Mesangial cell (primary cell): ENCODE measurements around the gene KLK1. TPM values are rescaled to one million over a fixed set of nuclear protein-coding genes. Genes with fewer than 3 reads are reported as not detected.

Experiments used
- total RNA-seq: library from RNA; depleted of rRNA; stranded (reverse); fragments of >200 nt; gene quantifications from 2 replicates; pipeline ENCODE4 v1.2.3, GENCODE V29; 2015

The KLK1 gene
- total RNA-seq, result not detected in 2 replicates

GRCh38 chr19:50823389-50824042 lies at the start of gene KLK1:
Gene KLK1 (minus strand): TSS chr19:50823787. CDS start chr19:50823748, 39 bp downstream.

GRCh38 chr19:50873056-50873455 lies 49.5 kb upstream of the KLK1 start, which contains the start of gene KLK2:
Gene KLK2 (plus strand): TSS chr19:50873439. CDS start chr19:50873474, 35 bp downstream.

GRCh38 chr19:50854636-50855410 lies 31.2 kb upstream of the KLK1 start, which contains the start of gene KLK3:
Gene KLK3 (plus strand): TSS chr19:50854915. CDS start chr19:50854956, 41 bp downstream.

GRCh38 chr19:50833117-50833801 lies 9.7 kb upstream of the KLK1 start, which contains the start of gene KLK15:
Gene KLK15 (minus strand): TSS chr19:50833574. CDS start chr19:50831492, 2,082 bp downstream.

GRCh38 chr19:50790396-50790795 lies 33.2 kb downstream of the KLK1 start, which contains the start of gene ACP4:
Gene ACP4 (plus strand): TSS chr19:50790415. CDS start chr19:50790415, 0 bp downstream.

GRCh38 chr19:50770164-50770563 lies 53.4 kb downstream of the KLK1 start, which contains the start of gene GPR32:
Gene GPR32 (plus strand): TSS chr19:50770464. CDS start chr19:50770601, 137 bp downstream.

Other genes starting within 250 kb of the KLK1 start
- gene SYT3, start 183.9 kb downstream of the KLK1 start, total RNA-seq, result 0.25 TPM in 1 of 2 replicates, not detected in the other
- 0.89 TPM in 1 of 2 replicates, not detected in the other for gene C19orf81, start 174.3 kb downstream of the KLK1 start, total RNA-seq
- gene SHANK1, start 104.0 kb downstream of the KLK1 start, total RNA-seq, result 0.81 and 0.89 TPM in 2 replicates
- gene CLEC11A, start 100.4 kb downstream of the KLK1 start, total RNA-seq, result 8.3 and 21.4 TPM in 2 replicates
- gene GPR32, start 53.3 kb downstream of the KLK1 start, total RNA-seq, result not detected in 2 replicates
- gene ACP4, start 33.4 kb downstream of the KLK1 start, total RNA-seq, result not detected in 2 replicates
- not detected in 2 replicates for gene KLK15, start 9.8 kb upstream of the KLK1 start, total RNA-seq
- gene KLK3, start 31.1 kb upstream of the KLK1 start, total RNA-seq, result not detected in 2 replicates
- gene KLK2, start 49.7 kb upstream of the KLK1 start, total RNA-seq, result not detected in 2 replicates
- not detected in 2 replicates for gene KLK4, start 87.6 kb upstream of the KLK1 start, total RNA-seq
- gene KLK5, start 129.3 kb upstream of the KLK1 start, total RNA-seq, result not detected in 2 replicates
- 0.33 and 1.3 TPM in 2 replicates for gene KLK6, start 145.8 kb upstream of the KLK1 start, total RNA-seq
- gene KLK7, start 160.1 kb upstream of the KLK1 start, total RNA-seq, result 0.16 and 0.89 TPM in 2 replicates
- not detected in 2 replicates for gene KLK8, start 177.8 kb upstream of the KLK1 start, total RNA-seq
- 1.5 TPM in 1 of 2 replicates, not detected in the other for gene KLK10, start 195.9 kb upstream of the KLK1 start, total RNA-seq
- not detected in 2 replicates for gene KLK11, start 202.8 kb upstream of the KLK1 start, total RNA-seq
- gene KLK12, start 211.2 kb upstream of the KLK1 start, total RNA-seq, result not detected in 2 replicates
- not detected in 2 replicates for gene KLK13, start 241.3 kb upstream of the KLK1 start, total RNA-seq